HG03196 (cell line): ENCODE measurements around the gene UROS.

ENCODE experiments used
- ATAC-seq: cut with Tn5 transposase; IDR thresholded peaks from one replicate; pipeline ENCODE4 v1.9.1; 2021; ENCODE audit not compliant: unreplicated experiment

UROS gene

GRCh38 chr10:125769175-125769574, 53.9 kb downstream of the UROS start:
- ATAC-seq, result no peak

GRCh38 chr10:125768219-125768855, 54.7 kb downstream of the UROS start:
- no peak for ATAC-seq

DNA sequence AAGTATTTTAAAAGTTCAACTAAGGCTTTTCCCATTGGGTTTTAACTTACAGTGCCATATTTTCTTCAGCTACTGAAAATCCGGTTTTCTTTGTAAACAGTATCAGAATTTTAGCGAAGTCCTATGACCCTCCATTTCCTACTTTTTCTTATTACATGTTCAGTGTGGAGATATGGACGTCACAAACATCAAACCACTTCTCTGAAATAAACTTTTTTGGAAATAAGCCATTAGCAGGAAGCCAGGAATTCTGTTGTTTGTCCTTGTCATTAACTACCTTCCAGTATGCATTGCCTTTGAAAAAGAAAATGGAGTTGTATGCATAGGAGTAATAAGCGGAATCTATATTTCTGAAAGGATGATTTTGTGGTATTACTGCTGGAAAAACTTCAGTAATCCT, 56.5 kb downstream of the UROS start:
- ATAC-seq, result no peak

DNA sequence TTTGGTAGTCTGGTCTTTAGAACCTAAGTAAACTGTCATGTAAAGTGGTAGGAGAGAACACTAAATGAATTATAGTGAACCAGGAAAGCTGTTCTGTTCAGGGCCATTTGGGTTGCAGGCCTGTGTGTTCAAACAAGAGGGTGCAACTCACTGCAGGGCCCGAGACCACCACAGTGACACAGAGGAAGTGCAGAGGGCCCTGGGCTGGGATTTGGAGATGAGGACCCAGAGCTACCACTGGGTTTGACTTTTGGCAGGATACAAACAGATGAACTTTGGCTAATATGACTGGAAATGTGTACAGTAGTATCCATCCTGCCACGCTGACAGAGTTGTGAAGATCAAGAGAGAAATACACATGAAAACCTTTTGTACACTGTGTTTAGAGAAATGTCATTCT, 57.2 kb downstream of the UROS start:
- no peak for ATAC-seq

DNA sequence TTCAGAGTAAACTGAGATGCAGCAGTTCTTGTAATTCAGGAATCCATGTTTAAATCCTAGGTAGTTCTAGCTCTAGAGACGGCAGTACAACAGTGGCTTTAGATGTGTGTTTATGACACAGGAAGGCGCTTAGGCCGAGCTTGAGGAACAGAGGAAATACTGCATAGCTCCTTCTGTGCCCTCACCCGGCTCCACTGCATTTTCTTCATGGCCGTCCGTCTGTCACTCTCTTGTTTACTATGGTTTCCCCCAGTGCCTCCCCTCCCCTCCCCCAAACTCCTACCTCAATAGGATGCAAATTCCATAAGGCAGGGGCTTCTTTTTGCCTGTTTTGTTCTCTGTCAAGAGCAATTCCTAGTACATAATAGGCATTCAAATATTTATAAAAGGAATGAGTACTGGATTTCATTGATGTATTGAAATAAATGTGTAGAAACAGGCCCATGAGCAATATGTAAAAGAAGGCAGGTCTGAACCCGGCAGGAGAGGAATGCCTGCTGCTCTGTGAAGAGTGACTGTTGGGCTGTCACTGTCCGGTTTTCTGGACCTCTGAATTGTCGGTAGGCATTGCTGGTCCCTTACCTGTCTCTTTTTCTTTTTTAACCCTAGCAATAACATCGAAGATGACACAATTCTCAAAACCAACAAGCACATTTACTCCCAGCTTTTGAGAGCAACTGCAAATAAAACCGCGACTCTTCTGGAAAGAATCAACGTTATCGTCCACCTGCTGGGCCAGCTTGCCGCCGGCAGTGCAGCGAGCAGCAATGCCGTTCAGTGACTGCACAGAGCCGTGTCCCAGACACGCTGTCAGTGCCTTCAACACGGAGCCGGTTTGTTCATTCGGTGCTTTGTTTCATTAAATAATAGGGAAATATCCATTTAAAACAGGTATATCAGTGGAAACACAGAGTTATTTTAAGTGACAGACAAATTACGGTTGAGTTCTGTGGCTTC, 60.1 kb downstream of the UROS start:
- no peak for ATAC-seq

DNA sequence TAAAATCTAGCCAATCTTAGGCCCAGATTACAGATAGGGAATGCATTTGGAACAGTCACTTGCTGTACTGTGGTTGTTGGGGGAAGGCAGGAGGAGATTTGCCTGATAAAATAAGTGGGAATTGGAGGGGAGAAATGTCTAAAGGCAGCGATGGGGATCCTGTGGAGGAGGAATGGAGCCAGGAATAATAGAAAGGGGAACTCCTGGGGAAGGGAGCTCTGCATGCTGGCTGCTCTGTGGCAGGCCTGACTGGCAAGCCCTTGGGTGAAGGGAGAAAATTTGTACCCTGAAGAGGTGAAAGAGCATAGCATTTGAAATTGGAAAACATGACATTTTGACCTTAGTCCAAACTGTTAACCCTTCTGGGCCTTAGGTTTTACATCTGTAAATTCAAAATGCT, 61.1 kb downstream of the UROS start:
- ATAC-seq, result no peak

DNA sequence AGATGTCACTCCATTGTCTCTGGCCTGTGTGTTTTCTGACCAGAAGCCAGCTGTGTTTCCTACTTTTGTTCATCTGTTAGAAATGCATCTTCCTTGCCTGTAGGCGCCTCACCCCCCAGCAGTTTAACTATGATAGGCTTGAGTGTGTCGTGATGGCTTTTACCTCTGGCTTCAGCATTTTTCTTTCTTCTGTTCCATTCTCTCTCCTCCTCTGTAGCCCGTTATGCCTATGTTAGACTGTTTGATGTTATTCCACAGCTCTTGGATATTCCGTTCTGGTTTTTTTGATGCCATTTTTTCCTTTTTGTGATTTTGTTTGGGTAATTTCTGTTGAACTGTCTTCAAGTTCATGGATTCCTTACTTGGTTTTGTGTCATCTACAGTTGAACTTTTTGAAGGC, 65.3 kb downstream of the UROS start:
- no peak for ATAC-seq

DNA sequence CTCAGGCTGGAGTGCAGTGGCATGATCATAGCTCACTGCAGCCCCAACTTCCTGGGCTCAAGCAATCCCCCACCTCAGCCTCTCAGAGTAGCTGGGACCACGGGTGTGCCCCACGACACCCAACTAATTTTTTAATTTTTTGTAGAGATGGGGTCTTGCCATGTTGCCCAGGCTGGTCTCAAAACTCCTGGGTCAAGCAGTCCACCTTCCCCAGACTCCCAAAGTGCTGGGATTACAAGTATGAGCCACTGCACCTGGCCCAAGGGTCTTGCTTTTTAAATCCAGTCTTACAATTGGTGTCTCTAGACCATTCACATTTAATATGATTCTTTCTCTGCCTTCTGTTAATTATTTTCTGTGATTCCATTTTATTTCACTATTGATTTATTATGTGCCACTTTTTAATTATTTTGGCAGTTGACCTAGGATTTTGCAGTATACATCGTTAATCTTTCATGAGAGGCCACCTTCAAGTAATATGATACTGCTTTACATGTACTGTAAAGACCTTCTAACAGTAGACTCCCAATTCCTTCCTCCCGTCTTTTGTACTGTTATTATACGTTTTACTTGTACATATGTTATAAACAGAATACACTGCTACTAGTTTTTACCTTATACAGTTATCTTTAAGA, 66.1 kb downstream of the UROS start:
- no peak for ATAC-seq

DNA sequence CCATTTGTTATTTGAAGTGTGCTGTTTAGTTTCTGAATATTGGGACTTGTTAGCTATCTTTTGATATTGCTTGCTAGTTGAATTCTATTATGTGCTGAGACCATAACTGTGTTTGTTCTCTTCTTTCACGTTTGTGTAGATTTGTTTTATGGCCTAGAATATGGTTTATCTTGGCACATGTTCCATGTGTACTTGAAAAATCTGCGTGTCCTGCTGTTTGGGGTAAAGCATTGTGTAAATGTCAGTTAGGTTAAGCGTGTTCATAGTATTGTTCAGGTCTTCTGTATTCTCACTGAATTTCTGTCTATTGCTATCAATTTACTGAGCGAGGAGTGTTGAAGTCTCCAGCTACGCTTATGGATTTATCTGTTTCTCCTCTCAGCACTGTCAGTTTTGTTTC, 66.9 kb downstream of the UROS start:
- no peak for ATAC-seq

DNA sequence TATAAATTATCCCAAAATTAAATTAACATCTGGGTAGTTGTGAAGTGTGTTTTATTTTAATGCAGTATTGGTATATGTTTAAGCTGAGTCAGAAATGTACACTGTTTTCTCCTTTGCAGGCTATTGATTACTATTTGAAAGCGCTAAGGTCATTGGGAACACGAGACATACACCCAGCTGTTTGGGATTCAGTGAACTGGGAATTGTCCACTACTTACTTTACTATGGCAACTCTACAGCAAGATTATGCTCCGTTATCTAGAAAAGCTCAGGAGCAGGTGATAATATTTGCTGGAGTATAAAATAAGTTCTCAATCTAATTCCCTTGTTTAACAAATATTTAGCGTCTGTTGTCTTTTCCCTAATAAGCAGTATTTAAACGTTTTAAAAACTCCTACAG, 75.6 kb downstream of the UROS start:
- no peak for ATAC-seq

DNA sequence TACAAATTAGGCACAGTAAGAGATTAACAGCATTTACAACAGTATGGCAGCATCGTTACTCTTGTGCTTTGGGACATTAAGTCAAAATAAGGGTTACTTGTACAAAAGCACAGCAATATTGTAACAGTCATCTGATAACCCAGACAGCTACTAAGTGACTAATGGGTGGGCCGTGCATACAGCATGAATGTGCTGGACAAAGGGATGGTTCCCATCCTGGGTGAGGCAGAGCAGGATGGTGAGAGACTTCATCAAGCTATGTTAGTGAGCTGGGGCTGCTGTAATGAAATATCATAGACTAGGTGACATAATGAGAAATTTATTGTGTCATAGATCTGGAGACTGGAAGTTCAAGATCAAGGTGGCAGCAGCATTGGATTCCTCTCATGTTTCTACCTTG, 78.1 kb downstream of the UROS start:
- ATAC-seq, result no peak

DNA sequence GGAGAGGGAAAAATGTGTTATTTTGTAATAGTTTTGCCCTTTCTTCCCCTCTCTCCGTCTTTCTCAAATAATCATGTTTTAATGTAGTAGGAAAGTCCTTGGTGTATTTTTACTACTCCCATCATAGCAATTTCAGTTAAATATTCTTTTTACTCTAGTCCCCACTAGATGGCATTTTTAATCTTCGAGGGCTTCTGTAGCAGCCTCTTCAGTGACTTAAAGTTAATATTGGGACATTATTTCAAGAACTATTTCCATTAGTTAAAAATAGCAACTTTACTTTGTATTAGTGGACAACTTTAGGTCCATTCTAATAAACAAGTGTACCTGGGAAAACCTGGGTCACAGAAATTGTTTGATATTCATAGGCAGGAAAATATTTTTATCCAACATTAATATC, 80.6 kb downstream of the UROS start:
- ATAC-seq, result no peak

- no peak for ATAC-seq
Observed at GRCh38 chr10:125739994-125740679, 82.9 kb downstream of the UROS start.
